Prostate gland (tissue), 2 donors: ENCODE results near the gene GIMAP7.

Experiments used
- POLR2A ChIP-seq: fragments of 450-650 bp; IDR thresholded peaks from one replicate; pipeline ENCODE4 v1.6.1; 2016; ENCODE audit warnings: antibody characterized with exemption, mild to moderate bottlenecking
- POLR2AphosphoS5 ChIP-seq: sonication (generic); formaldehyde crosslinking; IDR thresholded peaks from one replicate; pipeline ENCODE4 v1.6.1; 2017; ENCODE audit warnings: antibody characterized with exemption
- TF ChIP-seq, protein P1 (sequence below), 4 experiments: fragments of 200-600 bp in 2 of 4; fragments of 450-650 bp in 2 of 4; sonication (generic) in 2 of 4; IDR thresholded peaks; 1 replicate in 3 of 4; 2 replicates in 1 of 4; pipeline ENCODE4 v1.5.1; 2016 to 2019; ENCODE audit warnings: antibody characterized with exemption in 4 of 4, mild to moderate bottlenecking in 2 of 4, moderate library complexity in 2 of 4

DNA sequence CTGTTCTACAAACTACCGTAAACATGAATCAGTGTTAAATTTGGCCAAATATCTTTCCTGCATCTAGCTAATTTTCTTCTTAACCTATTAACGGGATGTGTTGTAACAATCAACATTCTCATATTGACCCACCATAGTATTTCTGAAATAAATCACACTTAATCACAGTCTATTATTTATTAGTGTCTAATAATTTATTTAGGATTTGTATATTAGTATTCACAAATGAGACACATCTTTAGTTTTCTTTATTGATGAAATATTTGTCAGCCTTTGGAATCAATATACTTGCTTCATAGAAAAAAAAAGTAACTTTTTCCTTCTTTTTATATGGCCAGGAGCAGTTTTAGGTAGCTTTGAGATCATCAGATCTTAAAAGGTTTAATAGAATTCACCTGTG lies 4.6 kb downstream of the GIMAP7 start:
- TF ChIP-seq, protein P1, sequence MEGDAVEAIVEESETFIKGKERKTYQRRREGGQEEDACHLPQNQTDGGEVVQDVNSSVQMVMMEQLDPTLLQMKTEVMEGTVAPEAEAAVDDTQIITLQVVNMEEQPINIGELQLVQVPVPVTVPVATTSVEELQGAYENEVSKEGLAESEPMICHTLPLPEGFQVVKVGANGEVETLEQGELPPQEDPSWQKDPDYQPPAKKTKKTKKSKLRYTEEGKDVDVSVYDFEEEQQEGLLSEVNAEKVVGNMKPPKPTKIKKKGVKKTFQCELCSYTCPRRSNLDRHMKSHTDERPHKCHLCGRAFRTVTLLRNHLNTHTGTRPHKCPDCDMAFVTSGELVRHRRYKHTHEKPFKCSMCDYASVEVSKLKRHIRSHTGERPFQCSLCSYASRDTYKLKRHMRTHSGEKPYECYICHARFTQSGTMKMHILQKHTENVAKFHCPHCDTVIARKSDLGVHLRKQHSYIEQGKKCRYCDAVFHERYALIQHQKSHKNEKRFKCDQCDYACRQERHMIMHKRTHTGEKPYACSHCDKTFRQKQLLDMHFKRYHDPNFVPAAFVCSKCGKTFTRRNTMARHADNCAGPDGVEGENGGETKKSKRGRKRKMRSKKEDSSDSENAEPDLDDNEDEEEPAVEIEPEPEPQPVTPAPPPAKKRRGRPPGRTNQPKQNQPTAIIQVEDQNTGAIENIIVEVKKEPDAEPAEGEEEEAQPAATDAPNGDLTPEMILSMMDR (IDR thresholded peaks at IDR 0.05), result no peak
- TF ChIP-seq POLR2AphosphoS5 (no peak), POLR2A (no peak)
